Stimulated activated CD4-positive, alpha-beta T cell treated with anti-CD3 and anti-CD28 coated beads, Interleukin-2, amount 100 ng/mL, for 48 hours (primary cell): ENCODE measurements around the gene GLRA2.

Source experiments
- DNase-seq, 2 donors: peaks; one replicate each; pipeline ENCODE4 v3.0.0-alpha.2; 2020

The GLRA2 gene

GRCh38 chrX:14712096-14712495, 182.8 kb downstream of the GLRA2 start:
- no peak for DNase-seq

DNA sequence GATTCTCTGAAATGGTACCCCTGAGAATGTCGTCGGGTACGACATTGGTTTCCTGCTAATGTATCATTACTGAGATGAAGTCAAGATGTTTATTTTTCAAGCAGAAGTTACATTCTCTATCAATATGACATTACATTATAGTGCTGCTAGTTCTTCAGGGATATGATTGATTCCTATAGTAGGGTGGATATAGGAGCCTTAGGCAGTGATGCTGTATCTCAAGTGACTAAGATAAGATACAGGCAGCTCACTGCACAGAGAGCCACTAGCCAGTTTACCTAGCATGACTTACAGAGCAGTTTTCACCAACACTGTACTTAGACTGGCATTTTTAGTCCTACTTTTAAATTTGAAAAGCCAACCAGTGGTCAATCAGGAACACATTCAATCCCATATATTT, 188.6 kb downstream of the GLRA2 start:
- DNase-seq: no peak

- DNase-seq: no peak
Measured at GRCh38 chrX:14718403-14718802, 189.1 kb downstream of the GLRA2 start.

GRCh38 chrX:14729058-14729457, 199.7 kb downstream of the GLRA2 start:
- no peak for DNase-seq

GRCh38 chrX:14738643-14739042, 209.3 kb downstream of the GLRA2 start:
- DNase-seq: no peak

- DNase-seq: no peak
Measured at GRCh38 chrX:14753441-14753840, 224.1 kb downstream of the GLRA2 start.

DNA sequence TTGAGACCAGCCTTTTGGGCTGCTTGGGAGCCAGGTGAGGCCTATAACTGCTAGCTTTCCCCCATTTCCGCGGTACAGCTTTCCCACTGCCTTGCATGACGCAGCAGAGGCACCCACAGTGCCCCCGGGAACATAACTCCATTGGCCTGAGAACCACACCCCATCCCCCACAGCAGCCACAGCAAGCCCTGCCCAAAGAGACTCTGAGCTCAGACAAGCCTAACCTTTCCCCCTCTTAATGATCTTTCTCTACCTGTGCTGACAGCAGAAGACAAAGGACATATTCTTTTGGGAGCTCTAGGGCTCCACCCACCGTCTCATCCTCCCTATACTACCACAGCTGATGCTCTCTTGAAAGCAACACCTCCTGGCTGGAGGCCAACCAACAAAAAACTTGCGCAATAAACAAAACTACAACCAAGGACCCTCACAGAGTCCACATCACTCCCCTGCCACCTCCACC, 228.7 kb downstream of the GLRA2 start:
- DNase-seq: no peak

GRCh38 chrX:14775416-14775815, 246.1 kb downstream of the GLRA2 start:
- no peak for DNase-seq

DNA sequence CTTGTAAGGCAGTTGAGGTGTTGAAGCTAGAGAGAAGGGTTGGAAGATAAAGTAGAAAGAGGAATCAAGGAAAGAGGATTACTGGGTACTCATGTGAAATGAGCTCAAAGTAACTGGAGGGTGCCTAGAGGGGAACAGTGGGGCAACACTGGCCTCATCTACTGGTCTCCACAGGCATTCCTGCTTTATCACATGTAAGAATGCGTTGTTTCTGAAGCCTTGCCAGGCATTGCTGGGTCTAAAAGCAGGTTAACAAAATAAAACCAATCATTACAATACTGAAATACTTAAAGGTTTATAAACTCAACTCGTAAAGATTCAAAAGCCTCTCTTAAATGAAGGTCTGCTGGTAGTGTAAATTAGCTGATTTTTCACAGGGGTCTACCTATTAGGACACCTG, 247.6 kb downstream of the GLRA2 start:
- no peak for DNase-seq

GRCh38 chrX:14777525-14777924, 248.2 kb downstream of the GLRA2 start:
- DNase-seq: no peak

DNA sequence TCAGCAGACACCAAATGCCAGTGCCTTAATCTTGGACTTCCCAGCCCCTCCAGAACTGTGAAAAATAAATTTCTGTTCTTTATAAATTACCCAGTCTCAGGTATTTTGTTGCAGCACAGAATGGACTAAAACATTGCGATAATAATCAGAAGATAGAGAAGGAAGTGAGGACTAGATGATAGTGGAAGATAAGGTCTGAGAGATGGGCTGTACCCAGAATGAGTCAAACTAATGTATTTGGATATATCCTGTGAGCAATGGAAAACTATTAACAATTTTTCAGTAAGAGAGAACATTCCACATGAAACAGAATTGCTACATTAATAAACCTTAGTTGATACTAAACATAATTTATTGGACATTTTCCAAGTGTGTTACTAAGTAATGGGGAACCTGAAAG, 250.2 kb downstream of the GLRA2 start:
- no peak for DNase-seq
